GDM1 (cell line): Measurements from ENCODE around the gene RALA.
A peak's percentile ranks its signal among the peaks of the same experiment; 100 is the strongest.

Source experiments
- DNase-seq: peaks from one replicate; lab custom pipeline; 2025; lab: John Stamatoyannopoulos, UW

The RALA gene

DNA sequence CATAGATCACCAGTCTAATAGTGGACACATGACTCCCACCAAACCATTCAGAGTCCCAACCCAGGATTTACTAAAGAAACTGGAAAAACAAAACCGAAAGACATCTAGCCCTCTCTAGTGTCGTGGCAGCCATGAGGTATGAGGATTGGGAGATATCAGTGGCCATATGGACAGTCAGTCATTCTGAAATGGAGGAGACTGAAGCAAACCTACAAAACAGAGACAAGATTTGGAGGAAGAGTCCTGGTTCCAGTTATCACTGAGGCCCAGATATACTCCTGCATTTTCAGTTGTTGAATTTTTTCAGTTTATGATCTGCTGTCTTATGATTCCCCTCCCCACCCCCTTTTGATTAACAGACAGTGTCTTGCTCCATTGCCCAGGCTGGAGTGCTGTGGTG is 9.1 kb upstream of the RALA start:
- no peak for DNase-seq

DNA sequence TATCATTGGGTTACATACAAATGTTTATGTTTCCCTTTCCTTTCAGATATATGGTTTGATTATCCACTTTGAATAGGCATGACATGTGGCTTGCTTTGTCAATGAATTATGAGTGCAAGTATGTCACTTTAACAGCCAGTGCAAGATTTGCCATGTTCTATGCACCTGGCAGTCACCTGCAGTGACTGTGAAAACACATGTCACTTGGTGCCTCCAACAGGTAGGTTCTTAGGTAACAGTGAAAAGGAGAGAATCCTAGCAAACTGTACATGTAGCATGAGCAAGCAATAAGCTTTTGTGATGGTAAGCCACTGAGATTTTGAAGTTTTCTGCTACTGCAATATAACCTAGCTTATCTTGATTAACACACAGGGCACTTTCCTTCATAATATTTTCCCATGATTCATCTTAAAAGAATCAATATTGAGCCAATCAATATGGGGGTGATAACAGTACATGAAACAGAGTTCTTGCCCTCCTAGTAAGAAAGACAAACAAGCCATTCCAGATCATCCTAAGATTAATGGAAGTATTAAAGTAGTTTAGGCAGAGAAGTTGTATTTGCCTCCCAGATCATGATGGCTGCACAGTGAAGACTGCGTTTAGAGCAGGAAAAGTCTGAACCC is 7.9 kb upstream of the RALA start:
- no peak for DNase-seq

DNA sequence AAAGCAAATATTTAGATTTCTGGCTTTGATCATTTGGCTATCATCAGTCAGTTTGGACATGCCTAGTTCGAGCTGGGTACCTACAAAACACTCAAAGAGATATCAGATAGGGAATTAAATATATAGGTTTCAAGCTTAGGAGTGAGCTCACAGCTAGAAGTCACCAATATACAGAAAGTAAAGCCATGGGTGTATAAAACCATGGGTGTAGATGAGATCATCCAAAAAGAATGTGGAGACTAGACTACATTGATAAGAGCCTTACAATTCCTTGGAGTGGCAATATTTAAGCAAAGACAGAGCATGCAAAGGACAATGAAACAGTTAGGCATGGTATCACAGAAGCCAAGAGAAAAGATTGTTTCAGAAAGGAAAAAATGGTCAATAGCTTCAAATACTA is 7.2 kb upstream of the RALA start:
- no peak for DNase-seq

DNA sequence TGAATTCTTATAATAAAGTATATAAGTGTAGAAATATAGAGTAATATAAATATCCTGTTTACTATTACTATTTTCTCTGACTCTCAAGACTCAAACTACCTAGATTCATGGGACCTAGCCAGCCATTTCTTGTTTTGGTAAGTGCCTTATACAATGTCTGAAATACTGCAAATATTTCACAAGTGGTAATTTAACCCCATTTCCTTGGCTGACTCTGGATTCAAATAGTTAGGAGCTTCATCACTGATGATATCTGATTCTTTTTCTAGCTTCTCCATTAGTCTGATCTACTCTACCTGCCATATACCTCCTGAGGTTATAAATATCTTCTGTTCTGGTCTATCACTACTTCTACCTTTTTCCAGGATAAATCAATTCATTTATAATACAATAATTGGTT is 6.4 kb upstream of the RALA start:
- DNase-seq = no peak

DNA sequence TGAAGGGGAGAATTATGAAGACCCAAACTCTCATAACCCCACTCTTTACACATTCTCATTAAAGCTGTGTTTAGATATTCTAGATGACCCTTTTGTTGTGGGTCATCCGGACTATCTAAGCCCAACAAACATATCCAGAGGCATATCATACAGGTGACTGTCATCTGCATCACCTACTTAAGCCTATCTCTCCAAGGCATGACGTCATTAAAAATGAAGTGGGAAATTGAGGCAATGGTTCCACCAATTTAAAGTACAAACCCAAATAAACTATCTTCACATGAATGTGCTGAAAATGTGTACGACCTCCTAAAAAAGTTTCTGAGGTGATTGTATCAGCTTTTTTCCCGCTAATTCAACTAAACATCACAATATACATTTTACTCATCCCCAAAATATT is 4.5 kb upstream of the RALA start:
- no peak for DNase-seq

DNA sequence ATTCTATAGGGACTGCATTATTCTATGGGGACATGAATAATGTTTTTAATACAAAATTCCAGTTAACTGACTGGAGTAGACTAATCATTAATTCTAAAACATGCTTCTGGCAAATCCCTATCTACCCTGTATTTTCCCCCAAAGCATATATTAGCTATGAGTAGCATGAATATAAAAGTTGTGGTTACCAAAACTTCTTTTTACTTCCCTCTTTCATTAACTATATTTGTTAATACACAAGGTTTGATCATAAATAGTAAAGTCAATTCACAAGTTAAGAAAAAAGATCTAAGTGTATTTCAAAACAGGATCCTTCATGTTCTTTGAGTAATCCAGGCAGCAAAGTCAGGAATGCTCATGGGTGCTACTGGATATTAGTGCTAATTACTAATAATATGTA is 2.9 kb upstream of the RALA start:
- DNase-seq = no peak

DNA sequence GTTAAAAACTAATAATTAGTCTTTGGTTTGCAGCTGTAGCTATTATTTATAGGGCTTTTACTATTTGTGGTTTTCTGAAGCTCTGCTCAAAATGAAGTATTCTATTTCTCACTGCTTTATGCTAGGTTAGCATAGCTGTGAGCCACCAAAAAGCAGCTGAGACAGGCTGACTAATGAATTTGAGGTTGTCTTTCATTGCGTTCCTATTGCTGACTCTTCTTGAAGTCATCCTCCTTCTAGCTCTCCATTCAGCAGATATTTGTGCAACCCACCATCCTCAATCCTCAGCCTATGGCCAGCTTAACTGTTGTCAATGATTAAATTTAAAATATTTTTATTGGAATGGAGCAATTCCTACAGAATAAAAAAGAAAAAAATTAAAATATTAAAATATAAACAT is 2.1 kb upstream of the RALA start:
- DNase-seq = no peak

DNA sequence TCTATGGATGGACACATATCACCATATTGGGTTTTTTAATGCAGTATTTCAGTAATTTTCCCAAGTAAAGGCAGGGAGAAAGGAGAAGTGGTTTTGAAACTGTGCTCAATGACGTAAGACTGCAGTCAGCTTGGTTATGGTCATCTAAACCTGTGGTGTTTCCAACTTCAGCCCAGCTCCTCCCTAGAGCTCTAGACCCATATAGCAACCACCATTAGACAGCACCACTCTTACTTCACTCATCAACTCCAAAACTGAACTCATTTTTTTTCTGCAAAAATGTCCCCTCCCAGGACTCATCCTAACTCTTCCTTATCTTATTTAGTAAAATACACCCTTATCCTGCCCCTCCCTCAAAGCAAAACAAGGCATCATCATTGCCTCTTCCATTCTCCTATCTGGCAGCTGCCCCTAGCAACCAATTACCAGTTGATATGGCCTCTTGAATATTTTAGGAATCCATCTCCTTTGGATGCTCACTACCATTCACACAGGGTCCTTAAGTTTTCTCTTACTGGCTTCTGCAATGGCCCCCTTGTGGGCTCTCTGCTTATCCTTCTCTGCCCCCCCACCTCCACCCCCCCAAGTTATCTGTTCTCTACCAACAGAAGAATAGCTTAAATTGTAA is 1.5 kb upstream of the RALA start:
- DNase-seq = peak; percentile 4

DNA sequence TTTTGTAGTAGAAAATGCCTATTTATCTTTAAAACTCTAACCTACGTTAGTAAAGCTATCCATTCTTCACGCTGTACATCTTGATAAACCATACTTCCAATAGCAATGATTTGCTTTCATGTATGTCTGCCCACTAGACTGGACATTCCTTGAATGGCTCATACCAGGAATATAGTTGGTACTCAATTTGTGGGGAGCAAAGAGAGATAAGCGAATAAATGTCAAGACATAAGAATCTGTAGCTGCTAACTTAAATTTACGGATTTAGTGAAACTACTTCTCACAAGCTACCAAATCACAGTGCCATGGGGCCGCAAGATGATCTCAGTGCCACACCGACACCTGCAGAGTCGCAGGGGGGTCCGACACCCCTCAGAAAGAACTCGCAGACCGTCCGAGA is 763 bp upstream of the RALA start:
- no peak for DNase-seq

DNA sequence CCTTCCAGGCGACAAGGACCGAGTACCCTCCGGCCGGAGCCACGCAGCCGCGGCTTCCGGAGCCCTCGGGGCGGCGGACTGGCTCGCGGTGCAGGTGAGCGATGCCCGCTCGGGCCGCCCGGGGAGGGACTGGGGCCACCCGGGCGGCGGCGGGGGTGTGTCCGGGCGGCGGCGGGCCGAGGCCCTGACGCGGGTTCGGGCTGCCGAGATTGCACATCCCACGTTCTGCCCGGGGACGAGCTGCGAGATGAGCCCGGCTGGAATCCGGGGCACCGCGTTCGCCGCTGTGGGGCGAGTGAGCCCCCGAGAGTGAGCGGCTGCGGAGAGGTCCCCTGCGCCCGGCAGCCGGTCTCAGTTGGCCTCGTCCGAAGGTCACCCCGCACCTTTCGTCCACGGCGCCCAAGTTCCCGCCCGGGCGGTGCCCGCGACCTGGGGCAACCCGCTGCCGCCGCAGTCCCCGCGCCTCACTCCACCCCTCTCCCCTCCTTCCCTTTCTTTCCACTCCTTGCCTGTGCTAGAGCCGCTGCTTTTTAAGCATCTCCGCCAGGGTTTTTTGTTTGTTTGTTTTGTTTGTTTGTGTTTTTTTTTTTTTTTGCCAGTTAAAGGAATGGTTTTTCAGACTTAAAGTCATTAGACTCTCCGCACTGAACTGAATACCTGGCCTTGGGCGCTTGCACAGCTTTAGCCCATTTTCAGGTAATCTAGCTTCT is 515 bp downstream of the RALA start:
- DNase-seq = no peak

DNA sequence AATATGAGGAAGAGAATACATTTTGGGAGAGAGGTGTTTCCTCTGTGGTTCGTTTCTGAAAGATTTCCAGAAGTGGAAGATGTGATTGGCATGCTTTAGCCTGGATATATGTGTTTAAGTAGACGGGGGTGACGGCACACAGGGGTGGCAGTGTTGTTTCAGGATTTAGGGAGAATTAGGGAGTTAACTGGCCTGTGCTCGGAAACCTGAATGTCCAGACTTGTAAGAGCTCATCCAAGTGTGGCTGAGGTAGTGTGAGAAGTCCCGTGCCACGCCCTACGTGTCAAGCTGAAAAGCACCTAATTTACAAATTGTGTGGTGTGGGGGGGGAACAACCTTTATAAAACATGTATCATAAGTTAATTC is 1.1 kb downstream of the RALA start:
- DNase-seq = no peak

DNA sequence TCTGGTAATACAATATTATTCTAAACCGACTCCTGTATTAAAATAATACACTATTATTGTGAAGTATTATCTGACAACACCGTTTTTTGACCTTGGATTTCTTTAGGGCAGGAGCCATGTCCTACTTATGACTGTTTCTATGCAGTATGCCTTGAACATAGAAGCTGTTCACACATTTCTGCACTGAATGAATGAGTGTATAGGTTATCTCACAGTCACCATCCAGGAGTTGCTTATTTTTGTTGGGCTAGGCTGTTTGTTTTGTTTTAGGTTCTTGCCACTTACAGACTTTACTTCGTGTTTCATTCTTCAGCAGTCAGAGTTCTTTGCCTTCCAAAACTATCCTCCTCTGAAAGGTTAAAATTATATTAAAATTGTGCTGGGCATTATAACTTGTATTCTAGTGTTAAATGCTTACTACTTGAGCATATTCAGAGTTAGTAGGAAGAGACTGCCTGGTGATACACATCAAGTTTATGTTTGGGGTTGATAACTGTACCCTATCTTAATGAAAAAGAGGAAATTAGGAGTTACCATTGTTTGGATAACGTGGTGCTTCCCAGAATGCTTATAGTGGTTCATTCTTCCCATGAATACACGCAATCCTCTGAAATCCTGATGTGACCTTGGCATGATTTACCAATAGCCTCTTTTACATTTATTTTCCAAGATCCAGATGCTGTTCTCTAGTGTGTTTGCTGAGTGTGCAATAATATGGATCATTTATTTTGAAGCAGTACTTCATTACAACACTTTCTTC is 1.7 kb downstream of the RALA start:
- no peak for DNase-seq

DNA sequence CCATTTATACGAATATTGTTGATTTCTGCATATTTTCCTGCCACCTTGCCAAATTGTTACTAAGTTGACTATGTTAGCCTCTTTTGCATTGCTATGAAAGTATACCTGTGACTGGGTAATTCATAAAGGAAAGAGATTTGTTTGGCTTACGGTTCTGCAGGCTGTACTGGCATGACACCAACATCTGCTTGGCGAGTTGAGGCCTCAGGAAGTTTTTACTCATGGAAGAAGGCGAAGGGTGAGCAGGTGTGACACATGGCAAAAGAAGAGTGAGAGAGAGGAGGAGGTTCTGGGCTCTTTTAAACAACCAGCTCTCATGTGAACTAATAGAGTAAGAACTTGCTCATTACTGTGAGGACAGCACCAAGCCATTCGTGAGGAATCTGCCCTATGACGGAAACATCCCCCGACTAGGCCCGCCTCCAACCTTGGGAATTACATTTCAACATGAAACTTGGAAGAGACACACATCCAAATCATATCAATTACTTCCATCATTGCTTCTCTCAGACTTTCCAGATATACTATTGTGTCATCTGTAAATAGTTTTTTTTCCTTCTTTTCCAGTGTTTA is 8.4 kb downstream of the RALA start:
- DNase-seq = no peak

DNA sequence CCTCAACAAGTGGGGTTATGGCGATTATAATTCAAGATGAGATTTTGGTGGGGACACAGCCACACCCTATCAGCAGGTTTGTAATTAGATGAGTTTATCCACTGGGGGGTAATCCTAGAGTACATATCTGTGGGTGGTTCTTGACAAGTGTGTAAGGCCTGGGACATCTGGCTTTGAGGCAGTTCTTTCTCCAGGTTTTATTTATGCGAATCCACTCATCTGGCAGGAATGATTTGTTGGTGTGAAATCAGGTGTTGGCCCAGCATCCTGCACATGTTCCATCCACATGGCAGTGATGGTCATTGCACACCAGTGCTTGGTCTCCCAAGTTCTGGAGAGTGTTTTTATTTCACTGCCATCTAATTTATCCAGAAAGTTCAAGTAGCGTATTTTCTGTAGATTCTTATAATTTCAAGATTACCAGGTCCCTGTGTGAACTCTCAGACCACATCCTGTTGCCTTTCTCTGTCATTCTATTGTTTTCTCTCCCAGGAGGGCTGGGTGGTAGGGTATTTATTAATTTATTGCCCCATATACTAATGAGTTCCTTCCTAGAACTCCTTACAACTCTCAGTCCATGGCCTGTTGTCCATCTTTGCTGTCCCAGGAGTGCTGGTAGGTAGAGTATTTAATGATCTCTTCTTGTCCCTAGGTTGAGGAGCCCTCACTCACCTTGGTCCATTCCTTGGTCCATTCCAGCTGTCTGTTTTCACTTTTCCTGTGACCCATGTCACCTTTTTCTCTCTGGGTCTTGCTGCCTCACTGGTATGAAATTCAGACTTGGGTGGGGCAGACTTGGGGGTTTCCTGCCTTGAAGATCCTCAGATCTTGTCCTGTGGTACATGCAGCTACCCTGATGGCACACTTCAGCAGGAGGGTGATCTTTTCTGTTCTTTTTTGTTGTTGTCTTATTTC is 10.4 kb downstream of the RALA start:
- DNase-seq = no peak

DNA sequence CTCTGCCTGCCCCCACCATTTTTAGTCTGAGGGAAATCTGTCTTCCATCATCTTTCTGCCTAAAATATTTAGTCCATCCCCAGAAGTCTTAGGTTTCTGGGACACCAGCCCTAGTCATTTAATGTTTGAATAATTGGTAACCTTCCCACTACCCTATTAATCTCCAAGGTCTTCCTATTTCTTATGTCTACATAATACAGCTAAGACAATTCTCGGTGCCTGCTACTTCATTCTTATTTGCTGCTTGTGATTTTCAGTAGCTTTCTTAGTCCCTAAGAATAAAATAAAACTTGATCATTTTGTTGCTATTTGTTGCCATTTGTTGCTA is 11.1 kb downstream of the RALA start:
- DNase-seq = no peak

DNA sequence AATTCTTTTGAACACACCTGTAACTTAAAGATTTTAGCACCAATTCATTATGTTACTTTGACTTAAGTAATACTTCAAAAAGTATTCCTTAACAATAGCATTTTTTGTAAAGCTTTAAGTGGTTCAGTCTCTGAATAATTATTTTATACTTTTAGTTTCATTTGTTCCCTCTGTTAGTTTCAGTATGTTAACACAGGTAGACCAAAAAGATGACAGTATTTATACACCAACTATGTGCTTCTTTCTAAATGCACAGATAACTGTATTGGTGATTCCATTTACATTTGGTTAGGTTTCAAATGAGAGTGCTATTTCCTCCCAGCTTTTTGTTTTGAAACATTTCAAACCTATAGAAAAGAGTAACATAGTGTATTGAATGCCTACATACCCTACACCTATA is 14.0 kb downstream of the RALA start:
- no peak for DNase-seq

DNA sequence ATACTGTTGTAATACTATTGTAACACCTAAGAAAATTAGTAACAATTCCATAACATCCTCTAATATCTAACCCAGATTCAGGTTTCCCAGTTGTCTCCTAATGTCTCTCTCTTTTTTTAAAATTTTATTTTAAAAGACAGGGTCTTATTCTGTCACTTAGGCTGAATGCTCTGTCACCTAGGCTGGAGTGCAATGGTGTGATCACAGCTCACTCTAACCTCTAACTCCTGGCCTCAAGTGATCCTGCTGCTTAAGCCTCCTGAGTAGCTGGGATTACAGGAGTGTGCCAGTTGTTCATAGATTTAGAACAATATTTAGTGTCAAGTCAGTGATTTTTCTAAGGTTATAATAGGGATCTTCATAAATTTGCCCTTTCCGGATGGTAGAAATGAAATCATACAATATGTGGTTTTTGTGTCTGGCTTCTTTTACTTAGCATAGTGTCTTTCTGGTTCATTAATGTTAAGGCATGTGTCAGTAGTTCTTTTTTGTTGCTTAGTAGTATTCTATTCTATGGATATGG is 14.7 kb downstream of the RALA start:
- no peak for DNase-seq

DNA sequence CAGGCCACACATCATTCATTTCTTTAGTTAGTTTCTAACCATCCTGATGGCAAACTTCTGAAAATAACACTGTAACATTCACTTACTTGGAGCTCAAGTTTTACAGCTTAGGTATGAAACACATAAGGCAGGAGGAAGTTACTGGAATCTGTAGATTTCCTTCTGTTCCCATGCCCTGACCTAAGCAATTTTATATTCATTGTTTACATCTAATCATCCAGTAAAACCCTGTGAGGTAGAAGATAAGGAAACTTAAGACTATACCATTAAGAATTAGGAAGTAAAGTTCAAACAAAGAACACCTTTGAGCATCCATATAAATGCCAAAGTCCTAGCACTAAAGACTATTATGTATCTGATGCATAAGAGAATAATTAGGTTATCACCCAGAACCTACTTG is 19.5 kb downstream of the RALA start:
- no peak for DNase-seq

DNA sequence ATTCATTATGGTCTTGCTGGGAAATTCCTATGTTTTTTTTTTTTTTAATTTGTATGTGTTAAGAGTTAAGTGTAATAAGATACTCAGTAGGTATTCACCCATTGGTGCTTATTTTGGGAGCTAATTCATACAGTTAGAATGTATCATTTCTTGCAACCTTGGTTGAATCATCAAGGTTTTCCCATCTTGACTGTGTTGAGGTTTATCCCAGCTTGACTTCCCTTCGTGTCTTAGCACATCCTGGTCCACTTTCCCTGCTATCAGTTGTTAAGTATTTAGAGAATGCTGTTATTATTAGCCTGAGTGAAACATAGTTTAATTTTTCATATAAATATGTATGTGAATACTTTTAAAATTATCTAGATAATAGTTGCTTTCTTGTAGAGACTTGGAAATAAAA is 20.8 kb downstream of the RALA start:
- no peak for DNase-seq

DNA sequence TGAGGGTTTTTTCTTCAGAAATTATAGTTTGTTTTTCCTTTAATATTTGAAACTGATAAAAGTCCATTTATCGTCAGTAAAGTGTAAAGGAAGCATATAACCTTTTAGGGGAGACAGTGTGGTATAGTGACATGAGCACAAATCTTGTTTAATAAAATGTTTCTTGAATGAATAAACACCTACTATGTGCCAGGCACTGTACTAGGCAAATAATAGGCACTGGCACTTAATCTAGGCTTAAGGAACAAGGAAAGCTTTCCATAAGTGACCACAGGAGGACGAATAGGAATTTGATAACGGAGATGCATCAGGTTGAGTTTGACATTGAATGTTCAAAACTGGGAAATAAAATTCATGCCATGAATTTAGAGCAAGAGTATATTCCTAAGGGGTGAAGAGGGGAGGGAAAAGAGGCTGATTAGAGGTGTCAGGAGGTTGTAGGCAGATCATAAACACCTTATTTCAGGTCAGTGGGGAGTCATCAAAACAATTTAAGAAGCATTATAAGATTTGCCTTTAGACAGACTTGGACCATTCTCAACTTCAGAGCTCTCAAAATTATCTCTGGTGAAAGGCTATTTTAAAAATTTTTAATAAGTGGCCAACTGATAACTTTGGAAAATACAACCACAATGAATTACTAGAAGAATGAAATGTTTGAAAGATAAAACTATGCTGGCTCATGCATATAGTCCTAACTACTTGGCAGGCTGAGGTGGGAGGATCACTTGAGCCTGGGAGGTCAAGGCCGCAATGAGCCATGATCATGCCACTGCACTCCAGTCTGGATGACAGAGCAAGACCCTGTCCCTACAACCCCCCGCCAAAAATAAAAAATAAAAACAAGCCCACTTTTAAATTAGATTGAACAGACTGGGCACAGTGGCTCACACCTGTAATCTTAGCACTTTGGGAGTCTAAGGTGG is 22.4 kb downstream of the RALA start:
- DNase-seq = no peak
